Coronary artery (tissue), 2 donors: ENCODE data around the gene RBM28.
A peak's percentile ranks its signal among the peaks of the same experiment; 100 is the strongest.

Experiments used
- DNase-seq: peaks from one replicate; pipeline ENCODE4 v3.0.0-alpha.2; 2017; ENCODE audit warnings: low spot score
- H3K27ac ChIP-seq, 2 donors: fragments of 200-600 bp; sonication (generic); one replicate each; pipeline ENCODE4 v1.5.1; 2016 to 2019
- H3K4me3 ChIP-seq: fragments of 200-600 bp; sonication (generic); 2 replicates; pipeline ENCODE4 v1.5.1; 2016; ENCODE audit warnings: mild to moderate bottlenecking, moderate library complexity
- CTCF ChIP-seq: fragments of 200-600 bp; sonication (generic); IDR thresholded peaks from one replicate; pipeline ENCODE4 v1.5.1; 2019; ENCODE audit warnings: antibody characterized with exemption

RBM28 gene

GRCh38 chr7:128275681-128276080, 68.0 kb downstream of the RBM28 start:
- DNase-seq, result no peak
- Histone ChIP-seq H3K4me3 (no peak overlapping the region), H3K27ac (no peak overlapping the region)
- no peak for TF ChIP-seq CTCF

GRCh38 chr7:128274884-128275603, 68.7 kb downstream of the RBM28 start:
- Histone ChIP-seq H3K4me3 (no peak overlapping the region), H3K27ac (no peak overlapping the region)
- TF ChIP-seq CTCF, result no peak
- no peak for DNase-seq

- no peak overlapping the region for H3K27ac ChIP-seq
- peak; percentile 60 for DNase-seq
- no peak for TF ChIP-seq CTCF
- H3K4me3 ChIP-seq, result no peak overlapping the region
Measured at GRCh38 chr7:128274246-128274883, 69.3 kb downstream of the RBM28 start.

- Histone ChIP-seq H3K27ac (no peak overlapping the region), H3K4me3 (peak overlapping the region; percentile 71)
- DNase-seq, result peak; percentile 45
- no peak for TF ChIP-seq CTCF
Measured at GRCh38 chr7:128271942-128272481, 71.7 kb downstream of the RBM28 start.

GRCh38 chr7:128271471-128271941, 72.2 kb downstream of the RBM28 start:
- Histone ChIP-seq H3K4me3 (peak overlapping the region; percentile 71), H3K27ac (no peak overlapping the region)
- no peak for TF ChIP-seq CTCF
- DNase-seq, result peak; percentile 62

- DNase-seq, result peak; percentile 68
- TF ChIP-seq CTCF, result no peak
- Histone ChIP-seq H3K4me3 (peak overlapping the region; percentile 71), H3K27ac (no peak overlapping the region)
Measured at GRCh38 chr7:128270826-128271272, 72.9 kb downstream of the RBM28 start.

GRCh38 chr7:128268233-128268632, 75.5 kb downstream of the RBM28 start:
- Histone ChIP-seq H3K4me3 (no peak overlapping the region), H3K27ac (no peak overlapping the region)
- TF ChIP-seq CTCF, result no peak
- peak; percentile 36 for DNase-seq
